Nephron progenitor cell (in vitro differentiated cells): ENCODE measurements around the gene FAM98A.

Source experiments
- DNase-seq: peaks from one replicate; pipeline ENCODE4 v3.0.0; 2021
- H3K27ac Mint-ChIP-seq: 2 replicates; pipeline ENCODE4 v1.8.0; 2021; ENCODE audit warnings: mild to moderate bottlenecking, moderate library complexity, mixed read lengths
- H3K27me3 Mint-ChIP-seq: 2 replicates; pipeline ENCODE4 v1.8.0; 2021; ENCODE audit warnings: mild to moderate bottlenecking, low read depth, mixed read lengths; ENCODE audit not compliant: poor library complexity
- H3K36me3 Mint-ChIP-seq: 2 replicates; pipeline ENCODE4 v1.8.0; 2021; ENCODE audit warnings: low read depth, mixed read lengths
- H3K4me1 Mint-ChIP-seq: 2 replicates; pipeline ENCODE4 v1.8.0; 2021; ENCODE audit warnings: mixed read lengths
- H3K4me3 Mint-ChIP-seq: 2 replicates; pipeline ENCODE4 v1.8.0; 2021; ENCODE audit warnings: mild to moderate bottlenecking, moderate library complexity, mixed read lengths
- H3K9me3 Mint-ChIP-seq: 2 replicates; pipeline ENCODE4 v1.8.0; 2021; ENCODE audit warnings: mild to moderate bottlenecking, moderate library complexity, mixed read lengths
- TF ChIP-seq, protein P1 (sequence below): fragments of 200-600 bp; sonication (generic); IDR thresholded peaks from 2 replicates; pipeline ENCODE4 v1.5.0; 2021; ENCODE audit warnings: antibody characterized with exemption

The FAM98A gene

DNA sequence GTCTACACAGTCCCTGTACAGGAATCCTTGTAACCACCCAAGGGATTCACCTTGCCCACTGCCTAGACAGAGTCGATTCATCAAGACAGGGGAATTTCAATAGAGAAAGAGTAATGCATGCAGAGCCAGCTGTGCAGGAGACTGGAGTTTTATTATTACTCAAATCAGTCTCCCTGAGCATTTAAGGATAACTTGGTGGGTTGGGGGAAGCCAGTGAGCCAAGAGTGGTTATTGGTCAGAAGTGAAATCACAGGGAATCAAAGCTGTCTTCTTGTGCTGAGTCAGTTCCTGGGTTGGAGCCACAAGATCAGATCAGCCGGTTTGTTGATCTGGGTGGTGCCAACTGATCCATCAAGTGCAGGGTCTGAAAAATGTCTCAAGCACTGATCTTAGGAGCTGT lies 17.8 kb upstream of the FAM98A start:
- Mint-ChIP-seq H3K36me3 (peaks cover 80% of the 10 kb centered on the region), H3K27ac (no peak overlapping the region), H3K9me3 (peaks cover 76% of the 10 kb centered on the region), H3K27me3 (no peaks in the 10 kb centered on the region), H3K4me1 (peaks cover 5% of the 10 kb centered on the region), H3K4me3 (no peak overlapping the region)
- TF ChIP-seq, protein P1, sequence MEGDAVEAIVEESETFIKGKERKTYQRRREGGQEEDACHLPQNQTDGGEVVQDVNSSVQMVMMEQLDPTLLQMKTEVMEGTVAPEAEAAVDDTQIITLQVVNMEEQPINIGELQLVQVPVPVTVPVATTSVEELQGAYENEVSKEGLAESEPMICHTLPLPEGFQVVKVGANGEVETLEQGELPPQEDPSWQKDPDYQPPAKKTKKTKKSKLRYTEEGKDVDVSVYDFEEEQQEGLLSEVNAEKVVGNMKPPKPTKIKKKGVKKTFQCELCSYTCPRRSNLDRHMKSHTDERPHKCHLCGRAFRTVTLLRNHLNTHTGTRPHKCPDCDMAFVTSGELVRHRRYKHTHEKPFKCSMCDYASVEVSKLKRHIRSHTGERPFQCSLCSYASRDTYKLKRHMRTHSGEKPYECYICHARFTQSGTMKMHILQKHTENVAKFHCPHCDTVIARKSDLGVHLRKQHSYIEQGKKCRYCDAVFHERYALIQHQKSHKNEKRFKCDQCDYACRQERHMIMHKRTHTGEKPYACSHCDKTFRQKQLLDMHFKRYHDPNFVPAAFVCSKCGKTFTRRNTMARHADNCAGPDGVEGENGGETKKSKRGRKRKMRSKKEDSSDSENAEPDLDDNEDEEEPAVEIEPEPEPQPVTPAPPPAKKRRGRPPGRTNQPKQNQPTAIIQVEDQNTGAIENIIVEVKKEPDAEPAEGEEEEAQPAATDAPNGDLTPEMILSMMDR: no peak
- DNase-seq: no peak

- H3K27me3 Mint-ChIP-seq: no peaks in the 10 kb centered on the region
- DNase-seq: no peak
- TF ChIP-seq, protein P1: no peak
- H3K4me1 Mint-ChIP-seq: peaks cover 5% of the 10 kb centered on the region
- no peak overlapping the region for H3K27ac Mint-ChIP-seq
- peaks cover 81% of the 10 kb centered on the region for H3K9me3 Mint-ChIP-seq
- H3K36me3 Mint-ChIP-seq: peaks cover 88% of the 10 kb centered on the region
- H3K4me3 Mint-ChIP-seq: no peak overlapping the region
Observed at GRCh38 chr2:33614190-33614589, 15.1 kb upstream of the FAM98A start.

DNA sequence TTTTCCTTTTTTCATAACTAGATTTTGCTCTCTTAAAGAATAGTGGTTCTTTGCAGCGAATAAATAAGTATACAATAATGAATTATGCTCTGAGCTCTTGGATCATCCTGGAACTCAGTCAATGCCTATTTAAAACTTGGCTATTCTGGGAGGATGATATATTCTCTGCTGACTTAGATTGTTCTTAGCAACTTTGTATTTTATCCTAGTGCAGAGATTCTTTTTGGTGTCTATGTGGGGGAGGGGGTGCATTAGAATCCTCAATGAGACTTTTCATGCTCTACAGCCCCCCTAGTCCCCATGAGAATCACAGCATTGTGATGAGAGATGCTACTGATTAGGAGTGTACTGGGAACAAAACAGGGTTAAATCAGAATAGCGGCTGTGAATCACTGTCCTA lies 8.8 kb upstream of the FAM98A start:
- TF ChIP-seq, protein P1: no peak
- Mint-ChIP-seq H3K9me3 (peaks cover 32% of the 10 kb centered on the region), H3K27ac (no peak overlapping the region), H3K27me3 (peaks cover 3% of the 10 kb centered on the region), H3K4me3 (no peak overlapping the region), H3K4me1 (peaks cover 20% of the 10 kb centered on the region), H3K36me3 (peaks cover 47% of the 10 kb centered on the region)
- no peak for DNase-seq

GRCh38 chr2:33607251-33607721 lies 8.2 kb upstream of the FAM98A start:
- Mint-ChIP-seq H3K4me3 (no peak overlapping the region), H3K9me3 (peaks cover 30% of the 10 kb centered on the region), H3K36me3 (peaks cover 45% of the 10 kb centered on the region), H3K27ac (no peak overlapping the region), H3K27me3 (peaks cover 3% of the 10 kb centered on the region), H3K4me1 (peaks cover 20% of the 10 kb centered on the region)
- TF ChIP-seq, protein P1: no peak
- no peak for DNase-seq

DNA sequence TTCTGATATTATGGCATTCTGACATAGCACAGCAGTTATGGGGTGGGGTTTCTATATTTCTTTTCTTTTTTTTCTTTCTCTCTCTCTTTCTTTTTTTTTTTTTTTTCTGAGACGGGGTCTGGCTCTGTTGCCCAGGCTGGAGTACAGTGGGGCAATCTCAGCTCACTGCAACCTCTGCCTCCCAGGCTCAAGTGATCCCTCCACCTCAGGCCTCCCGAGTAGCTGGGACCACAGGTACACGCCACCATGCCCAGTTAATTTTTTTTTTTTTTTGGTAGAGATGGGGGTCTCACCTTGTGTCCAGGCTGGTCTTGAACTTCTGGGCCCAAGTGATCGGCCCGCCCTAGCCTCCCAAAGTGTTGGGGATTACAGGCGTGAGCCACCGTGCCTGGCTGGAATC lies 7.5 kb upstream of the FAM98A start:
- H3K4me3 Mint-ChIP-seq: no peak overlapping the region
- H3K4me1 Mint-ChIP-seq: peaks cover 20% of the 10 kb centered on the region
- TF ChIP-seq, protein P1: no peak
- H3K27ac Mint-ChIP-seq: no peak overlapping the region
- H3K9me3 Mint-ChIP-seq: peaks cover 23% of the 10 kb centered on the region
- H3K36me3 Mint-ChIP-seq: peaks cover 38% of the 10 kb centered on the region
- peaks cover 3% of the 10 kb centered on the region for H3K27me3 Mint-ChIP-seq
- no peak for DNase-seq

- Mint-ChIP-seq H3K27me3 (peaks cover 3% of the 10 kb centered on the region), H3K36me3 (peaks cover 33% of the 10 kb centered on the region), H3K4me1 (peaks cover 20% of the 10 kb centered on the region), H3K27ac (no peak overlapping the region), H3K9me3 (peaks cover 19% of the 10 kb centered on the region), H3K4me3 (no peak overlapping the region)
- TF ChIP-seq, protein P1: no peak
- no peak for DNase-seq
Observed at GRCh38 chr2:33606100-33606499, 7.0 kb upstream of the FAM98A start.
